SJSA1 (cell line): ENCODE data around the gene RILP. TPM values are rescaled to one million over a fixed set of nuclear protein-coding genes. Genes with fewer than 3 reads are reported as not detected.
A peak's percentile ranks its signal among the peaks of the same experiment; 100 is the strongest.

Experiments used
- DNase-seq, 2 experiments: peaks; one replicate each; pipeline ENCODE4 v3.0.0-alpha.2; 2015 to 2020; ENCODE audit warnings: low spot score in 2 of 2, low read depth in 1 of 2
- H3K27ac ChIP-seq: fragments of 250-450 bp; sonication (Bioruptor Pico); 2 replicates; pipeline ENCODE4 v1.5.1; 2020; ENCODE audit warnings: mild to moderate bottlenecking, moderate library complexity
- H3K27me3 ChIP-seq: fragments of 250-450 bp; sonication (Bioruptor Pico); replicated peaks from 2 replicates; pipeline ENCODE4 v1.5.1; 2020; ENCODE audit warnings: mild to moderate bottlenecking, moderate library complexity
- H3K36me3 ChIP-seq: fragments of 250-450 bp; sonication (Bioruptor Pico); 2 replicates; pipeline ENCODE4 v1.5.1; 2020; ENCODE audit warnings: mild to moderate bottlenecking
- H3K4me1 ChIP-seq: fragments of 250-450 bp; sonication (Bioruptor Pico); replicated peaks from 2 replicates; pipeline ENCODE4 v1.6.1; 2021; ENCODE audit warnings: mild to moderate bottlenecking
- H3K4me3 ChIP-seq: fragments of 250-450 bp; sonication (Bioruptor Pico); 2 replicates; pipeline ENCODE4 v1.5.1; 2020; ENCODE audit warnings: mild to moderate bottlenecking
- H3K9me3 ChIP-seq: fragments of 250-450 bp; sonication (Bioruptor Pico); replicated peaks from 2 replicates; pipeline ENCODE4 v1.5.1; 2020; ENCODE audit warnings: mild to moderate bottlenecking
- total RNA-seq: library from RNA; depleted of rRNA; stranded (reverse); fragments of >200 nt; shearing (Covaris generic); gene quantifications from 2 replicates; pipeline ENCODE4 v1.2.3, GENCODE V29; 2014

RILP gene
- total RNA-seq, 1 experiment from 2014 or later = 1.0 TPM

GRCh38 chr17:1643999-1644492 is 5.6 kb downstream of the RILP start:
- DNase-seq = peak in 1 of 2 experiments; percentile 12
- H3K4me1 ChIP-seq = peaks cover 25% of the 10 kb centered on the region
- H3K27ac ChIP-seq = no peak overlapping the region
- no peak overlapping the region for H3K4me3 ChIP-seq
- 0 out of 2 replicates have a peak, but pooled peaks cover 2% of the 10 kb centered on the region for H3K9me3 ChIP-seq
- H3K27me3 ChIP-seq = no peaks in the 10 kb centered on the region; the same call in 1 of the 2 replicates
- H3K36me3 ChIP-seq = peaks cover 7% of the 10 kb centered on the region

GRCh38 chr17:1643293-1643998 is 6.2 kb downstream of the RILP start:
- H3K27ac ChIP-seq = no peak overlapping the region
- H3K4me3 ChIP-seq = peak overlapping the region; percentile 30

GRCh38 chr17:1641065-1641403 is 8.6 kb downstream of the RILP start:
- no peak overlapping the region for H3K27ac ChIP-seq
- 0 out of 2 replicates have a peak, but pooled peaks cover 2% of the 10 kb centered on the region for H3K9me3 ChIP-seq
- H3K27me3 ChIP-seq = no peaks in the 10 kb centered on the region; the same call in 1 of the 2 replicates
- H3K36me3 ChIP-seq = no peaks in the 10 kb centered on the region; the same call in 1 of the 2 replicates
- no peak overlapping the region for H3K4me3 ChIP-seq
- no peak for DNase-seq
- peaks cover 17% of the 10 kb centered on the region for H3K4me1 ChIP-seq

More at GRCh38 chr17:1643293-1643998, 6.2 kb downstream of the RILP start:
- 0 out of 2 replicates have a peak, but pooled peaks cover 2% of the 10 kb centered on the region for H3K9me3 ChIP-seq
- peaks cover 7% of the 10 kb centered on the region for H3K36me3 ChIP-seq
- peaks cover 21% of the 10 kb centered on the region for H3K4me1 ChIP-seq
- DNase-seq = no peak
- no peaks in the 10 kb centered on the region; the same call in 1 of the 2 replicates for H3K27me3 ChIP-seq

GRCh38 chr17:1640329-1641064 is 9.2 kb downstream of the RILP start:
- H3K4me1 ChIP-seq = peaks cover 17% of the 10 kb centered on the region
- H3K36me3 ChIP-seq = no peaks in the 10 kb centered on the region
- no peak for DNase-seq
- 0 out of 2 replicates have a peak, but pooled peaks cover 2% of the 10 kb centered on the region for H3K9me3 ChIP-seq
- H3K4me3 ChIP-seq = no peak overlapping the region
- H3K27me3 ChIP-seq = no peaks in the 10 kb centered on the region; the same call in 1 of the 2 replicates
- no peak overlapping the region for H3K27ac ChIP-seq

GRCh38 chr17:1639549-1640180 is 10.0 kb downstream of the RILP start:
- peaks cover 14% of the 10 kb centered on the region for H3K4me1 ChIP-seq
- DNase-seq = no peak
- H3K27ac ChIP-seq = no peak overlapping the region
- H3K27me3 ChIP-seq = no peaks in the 10 kb centered on the region; the same call in 1 of the 2 replicates
- H3K9me3 ChIP-seq = 0 out of 2 replicates have a peak, but pooled peaks cover 2% of the 10 kb centered on the region
- no peaks in the 10 kb centered on the region for H3K36me3 ChIP-seq
- H3K4me3 ChIP-seq = no peak overlapping the region

- DNase-seq = no peak
- Histone ChIP-seq H3K4me1 (peaks cover 5% of the 10 kb centered on the region), H3K27me3 (no peaks in the 10 kb centered on the region; the same call in 1 of the 2 replicates), H3K9me3 (0 out of 2 replicates have a peak, but pooled peaks cover 2% of the 10 kb centered on the region), H3K4me3 (no peak overlapping the region), H3K27ac (no peak overlapping the region), H3K36me3 (no peaks in the 10 kb centered on the region)
Measured at GRCh38 chr17:1638624-1639300, 10.9 kb downstream of the RILP start.

DNA sequence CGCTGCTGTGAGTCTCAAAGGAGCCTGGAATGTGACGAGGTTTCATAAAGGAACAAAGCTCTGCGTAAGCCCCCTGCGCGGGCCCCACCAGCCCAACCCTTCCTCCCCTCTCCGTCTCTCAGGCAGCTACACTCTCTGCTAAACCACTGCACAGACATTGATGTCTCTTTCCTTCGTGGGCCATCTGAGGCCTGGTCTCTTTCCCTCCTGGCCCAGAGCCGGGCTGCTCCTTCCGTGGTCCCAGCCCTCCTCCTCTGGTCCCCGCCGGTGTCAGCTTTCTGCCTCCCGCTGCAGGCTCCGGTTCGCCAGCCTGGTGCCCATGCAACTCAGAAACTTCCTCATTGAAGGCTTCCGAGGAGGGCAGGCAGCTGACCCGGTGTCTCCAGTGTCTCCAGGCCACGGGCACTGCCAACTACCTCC is 11.5 kb downstream of the RILP start:
- H3K27me3 ChIP-seq = no peaks in the 10 kb centered on the region
- no peak overlapping the region for H3K4me3 ChIP-seq
- H3K9me3 ChIP-seq = no peaks in the 10 kb centered on the region
- no peak overlapping the region for H3K27ac ChIP-seq
- no peaks in the 10 kb centered on the region for H3K4me1 ChIP-seq
- H3K36me3 ChIP-seq = no peaks in the 10 kb centered on the region
- no peak for DNase-seq

GRCh38 chr17:1636732-1637285 is 12.9 kb downstream of the RILP start:
- H3K27ac ChIP-seq = no peak overlapping the region
- DNase-seq = no peak
- H3K4me3 ChIP-seq = no peak overlapping the region
- H3K27me3 ChIP-seq = 0 out of 2 replicates have a peak, but pooled peaks cover under 1% of the 10 kb centered on the region
- H3K36me3 ChIP-seq = no peaks in the 10 kb centered on the region
- no peaks in the 10 kb centered on the region for H3K9me3 ChIP-seq
- H3K4me1 ChIP-seq = no peaks in the 10 kb centered on the region

DNA sequence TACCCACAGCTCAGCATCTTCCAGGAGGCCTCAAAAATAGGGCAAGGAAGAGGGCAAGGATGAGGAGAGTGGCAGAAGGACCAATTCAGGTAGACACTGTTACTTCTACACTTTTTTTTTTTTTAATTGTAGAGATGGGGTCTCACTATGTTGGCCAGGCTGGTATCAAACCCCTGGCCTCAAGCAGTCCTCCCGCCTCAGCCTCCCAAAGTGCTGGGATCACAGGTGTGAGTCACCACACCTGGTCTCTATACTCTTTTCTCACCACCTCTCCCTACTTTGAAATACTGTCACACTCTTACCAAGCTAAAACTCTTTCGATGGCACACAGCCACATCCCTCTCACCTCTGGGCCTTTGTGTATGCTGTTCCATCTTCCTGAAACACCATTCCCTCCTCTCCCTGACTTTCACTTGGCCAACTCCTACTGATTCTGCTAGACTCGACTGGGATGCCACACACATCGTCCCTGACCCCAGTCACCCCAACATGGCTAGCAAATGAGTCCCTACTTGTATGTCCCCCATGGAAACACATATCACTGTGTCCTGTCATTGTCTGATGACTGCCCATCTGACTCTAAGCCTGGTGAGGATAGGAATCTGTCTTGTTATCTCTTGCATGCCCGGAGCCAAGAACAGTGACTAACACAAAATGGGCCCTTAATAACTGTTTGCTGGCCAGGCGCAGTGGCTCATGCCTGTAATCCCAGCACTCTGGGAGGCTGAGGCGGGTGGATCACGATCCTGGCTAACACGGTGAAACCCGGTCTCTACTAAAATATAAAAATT is 13.8 kb downstream of the RILP start:
- H3K9me3 ChIP-seq = no peaks in the 10 kb centered on the region
- H3K4me3 ChIP-seq = no peak overlapping the region
- H3K27me3 ChIP-seq = 0 out of 2 replicates have a peak, but pooled peaks cover 3% of the 10 kb centered on the region
- no peaks in the 10 kb centered on the region for H3K4me1 ChIP-seq
- no peak overlapping the region for H3K27ac ChIP-seq
- no peaks in the 10 kb centered on the region for H3K36me3 ChIP-seq
- DNase-seq = no peak

DNA sequence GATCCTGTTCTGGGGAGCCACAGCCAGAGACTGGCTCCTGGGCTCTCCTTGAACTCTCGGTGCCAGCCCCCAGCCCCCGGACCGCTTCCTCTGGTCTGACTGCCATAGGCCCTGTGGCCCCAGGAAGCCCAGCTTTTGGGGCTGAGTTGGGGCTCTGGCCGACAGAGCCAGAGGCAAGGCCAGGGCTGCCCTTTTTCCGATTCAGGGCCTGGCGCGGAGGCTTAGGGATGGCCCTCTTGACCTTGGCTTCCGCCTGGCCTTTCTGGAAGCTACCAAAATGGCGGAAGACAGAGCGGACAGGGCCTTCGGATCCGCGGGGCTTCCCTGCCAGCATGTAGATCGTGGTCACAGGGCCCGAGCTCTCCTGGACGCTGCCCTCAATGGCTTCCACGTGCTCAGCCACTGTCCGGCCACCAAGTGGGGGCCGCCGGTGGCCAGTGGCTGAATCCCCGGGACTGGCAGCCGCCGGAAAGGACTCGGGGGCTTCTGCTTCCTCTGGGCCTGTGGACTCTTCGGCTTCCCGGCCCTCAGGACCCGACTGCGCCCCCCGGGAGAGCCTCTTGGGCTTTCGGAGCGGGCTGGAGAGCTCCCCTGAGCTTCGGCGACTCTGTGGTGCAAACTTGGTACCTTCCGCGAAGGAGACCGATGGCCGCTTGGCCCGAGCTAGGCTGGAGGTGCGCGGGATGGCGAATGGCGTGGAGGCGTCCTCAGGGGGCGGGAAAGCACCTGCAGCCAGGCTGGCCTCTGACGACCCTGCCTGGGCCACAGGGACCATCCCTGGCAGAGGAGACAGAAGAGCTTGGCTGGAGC is 14.6 kb downstream of the RILP start:
- Histone ChIP-seq H3K4me1 (no peaks in the 10 kb centered on the region; the same call in 1 of the 2 replicates), H3K27ac (no peak overlapping the region), H3K36me3 (no peaks in the 10 kb centered on the region), H3K9me3 (no peaks in the 10 kb centered on the region), H3K27me3 (0 out of 2 replicates have a peak, but pooled peaks cover 3% of the 10 kb centered on the region), H3K4me3 (no peak overlapping the region)
- DNase-seq = no peak

DNA sequence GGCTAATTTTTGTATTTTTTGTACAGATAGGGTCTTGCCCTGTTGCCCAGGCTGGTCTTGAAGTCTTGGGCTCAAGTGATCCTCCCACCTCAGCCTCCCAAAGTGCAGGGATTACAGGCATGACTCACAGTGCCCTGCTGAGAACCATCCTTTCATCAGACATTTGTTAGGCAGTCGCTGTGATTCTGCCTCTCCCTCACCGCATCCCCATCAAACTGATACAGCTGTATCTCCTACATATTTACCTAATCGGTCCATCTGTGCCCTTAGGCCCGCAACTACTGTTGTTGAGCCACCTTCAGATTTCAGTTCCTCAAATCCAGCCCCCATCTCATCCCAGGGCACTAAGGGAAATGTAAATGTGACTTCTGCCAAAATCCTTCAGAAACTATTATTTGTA is 19.0 kb downstream of the RILP start:
- no peak overlapping the region for H3K27ac ChIP-seq
- 0 out of 2 replicates have a peak, but pooled peaks cover 3% of the 10 kb centered on the region for H3K27me3 ChIP-seq
- H3K9me3 ChIP-seq = no peaks in the 10 kb centered on the region
- no peaks in the 10 kb centered on the region for H3K36me3 ChIP-seq
- no peak for DNase-seq
- peaks cover 19% of the 10 kb centered on the region for H3K4me1 ChIP-seq
- no peak overlapping the region for H3K4me3 ChIP-seq
